Activated T-cell treated with anti-CD3 and anti-CD28 coated beads, Interleukin-2, amount 50 U/mL, for 24 hours (primary cell): Measurements from ENCODE around the gene EVX1.
A peak's percentile ranks its signal among the peaks of the same experiment; 100 is the strongest.

ENCODE experiments used
- DNase-seq: peaks from one replicate; pipeline ENCODE4 v3.0.0-alpha.2; 2020
- H3K27ac Mint-ChIP-seq: 2 replicates; pipeline ENCODE4 v1.8.0; 2020; ENCODE audit warnings: mild to moderate bottlenecking, mixed read lengths
- H3K27me3 Mint-ChIP-seq: 2 replicates; pipeline ENCODE4 v1.8.0; 2020; ENCODE audit warnings: mixed read lengths
- H3K36me3 Mint-ChIP-seq: 2 replicates; pipeline ENCODE4 v1.8.0; 2020; ENCODE audit warnings: low read depth, mixed read lengths
- H3K4me1 Mint-ChIP-seq: 2 replicates; pipeline ENCODE4 v1.8.0; 2020; ENCODE audit warnings: low read depth, mixed read lengths
- H3K4me3 Mint-ChIP-seq: 2 replicates; pipeline ENCODE4 v1.8.0; 2020; ENCODE audit warnings: mild to moderate bottlenecking, moderate library complexity, mixed read lengths
- H3K9me3 Mint-ChIP-seq: 2 replicates; pipeline ENCODE4 v1.8.0; 2020; ENCODE audit warnings: mixed read lengths

The EVX1 gene

DNA sequence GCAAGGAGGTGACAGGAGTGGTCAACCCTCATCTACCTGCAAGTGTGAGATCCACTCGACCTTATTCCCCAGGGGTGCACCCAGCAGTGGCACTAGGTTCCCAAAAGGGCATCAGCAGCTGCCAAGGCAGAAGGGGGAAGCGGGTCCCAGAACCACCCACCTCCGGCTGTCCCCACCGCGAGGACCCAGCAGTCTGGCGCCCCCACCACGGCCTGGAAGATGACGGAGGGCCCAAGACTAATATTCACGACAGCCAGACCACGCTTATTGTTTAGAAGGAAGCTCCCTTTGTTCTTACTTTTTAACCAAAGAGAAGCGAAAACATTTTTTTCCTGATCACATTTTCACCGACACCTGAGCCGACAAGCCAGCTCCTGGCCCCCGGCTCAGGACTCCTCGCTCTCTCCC, 3.6 kb upstream of the EVX1 start:
- H3K4me1 Mint-ChIP-seq, result peaks cover 30% of the 10 kb centered on the region
- no peaks in the 10 kb centered on the region for H3K9me3 Mint-ChIP-seq
- H3K4me3 Mint-ChIP-seq, result no peak overlapping the region
- peaks cover 94% of the 10 kb centered on the region for H3K27me3 Mint-ChIP-seq
- no peak overlapping the region for H3K27ac Mint-ChIP-seq
- no peak for DNase-seq
- no peaks in the 10 kb centered on the region for H3K36me3 Mint-ChIP-seq

DNA sequence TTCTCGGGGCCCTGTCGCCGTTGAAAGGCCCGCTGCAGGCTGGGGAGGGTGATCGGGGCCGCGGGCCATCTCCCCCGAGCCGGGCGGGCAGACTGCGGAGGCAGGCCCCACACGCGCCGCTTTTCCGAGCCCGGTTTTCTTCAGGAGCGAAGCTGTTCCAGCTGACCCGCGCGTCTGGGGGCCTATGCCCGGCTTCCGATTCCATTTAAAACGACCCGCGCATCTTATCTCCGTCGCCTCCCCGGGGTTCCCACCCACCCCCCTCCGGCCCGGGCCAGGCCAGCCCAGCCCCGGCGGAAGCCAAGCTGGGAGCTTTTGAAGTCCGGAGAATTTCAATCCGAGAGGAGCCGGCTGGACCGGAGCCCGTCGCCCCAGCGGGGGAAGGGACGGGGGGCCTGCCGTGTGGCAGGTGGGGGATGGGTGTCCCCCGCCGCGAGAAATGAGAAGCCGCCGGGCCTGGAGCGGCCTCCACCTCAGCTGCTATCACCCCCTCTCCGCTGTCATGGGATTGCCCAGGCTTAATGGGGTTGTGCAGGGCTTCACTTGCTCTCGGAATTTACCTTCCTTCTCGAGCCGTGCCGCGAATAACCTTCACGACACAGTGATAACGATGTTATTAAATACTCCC, 3.1 kb upstream of the EVX1 start:
- no peak overlapping the region for H3K27ac Mint-ChIP-seq
- peaks cover 94% of the 10 kb centered on the region for H3K27me3 Mint-ChIP-seq
- H3K4me3 Mint-ChIP-seq, result peak overlapping the region; percentile 15
- no peaks in the 10 kb centered on the region for H3K9me3 Mint-ChIP-seq
- peaks cover 30% of the 10 kb centered on the region for H3K4me1 Mint-ChIP-seq
- DNase-seq, result no peak
- H3K36me3 Mint-ChIP-seq, result no peaks in the 10 kb centered on the region

GRCh38 chr7:27240015-27240731, 2.4 kb upstream of the EVX1 start:
- Mint-ChIP-seq H3K36me3 (no peaks in the 10 kb centered on the region), H3K27ac (no peak overlapping the region), H3K4me3 (peak overlapping the region; percentile 15), H3K27me3 (peaks cover 94% of the 10 kb centered on the region), H3K9me3 (no peaks in the 10 kb centered on the region), H3K4me1 (peaks cover 35% of the 10 kb centered on the region)
- no peak for DNase-seq

GRCh38 chr7:27241189-27242056, 1.2 kb upstream of the EVX1 start:
- Mint-ChIP-seq H3K27me3 (peaks cover 94% of the 10 kb centered on the region), H3K4me1 (peaks cover 35% of the 10 kb centered on the region), H3K36me3 (no peaks in the 10 kb centered on the region), H3K27ac (no peak overlapping the region), H3K4me3 (no peak overlapping the region), H3K9me3 (no peaks in the 10 kb centered on the region)
- no peak for DNase-seq

DNA sequence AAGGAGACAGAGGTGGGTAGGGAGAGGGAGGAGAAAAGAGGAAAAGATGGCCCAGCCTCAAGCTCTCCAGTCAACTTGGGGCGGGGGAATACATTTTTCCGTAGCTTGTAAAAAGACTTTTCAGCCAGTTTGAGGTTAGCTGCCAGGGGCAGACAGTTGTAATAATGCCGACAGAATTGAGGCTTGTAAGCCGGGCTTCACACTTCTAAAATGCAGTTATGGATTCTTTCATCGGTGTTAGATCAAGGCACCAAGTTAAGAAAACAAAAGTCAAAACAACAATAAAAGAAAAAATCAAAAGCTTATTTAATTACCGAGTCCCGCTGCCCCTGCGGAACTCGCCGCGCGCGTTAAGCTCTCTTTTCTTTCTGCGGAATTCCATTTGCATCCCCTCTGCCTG, 448 bp upstream of the EVX1 start:
- Mint-ChIP-seq H3K4me1 (peaks cover 35% of the 10 kb centered on the region), H3K27ac (peak overlapping the region; percentile 58), H3K4me3 (peak overlapping the region; percentile 51), H3K36me3 (no peaks in the 10 kb centered on the region), H3K27me3 (peaks cover 94% of the 10 kb centered on the region), H3K9me3 (no peaks in the 10 kb centered on the region)
- DNase-seq, result no peak

DNA sequence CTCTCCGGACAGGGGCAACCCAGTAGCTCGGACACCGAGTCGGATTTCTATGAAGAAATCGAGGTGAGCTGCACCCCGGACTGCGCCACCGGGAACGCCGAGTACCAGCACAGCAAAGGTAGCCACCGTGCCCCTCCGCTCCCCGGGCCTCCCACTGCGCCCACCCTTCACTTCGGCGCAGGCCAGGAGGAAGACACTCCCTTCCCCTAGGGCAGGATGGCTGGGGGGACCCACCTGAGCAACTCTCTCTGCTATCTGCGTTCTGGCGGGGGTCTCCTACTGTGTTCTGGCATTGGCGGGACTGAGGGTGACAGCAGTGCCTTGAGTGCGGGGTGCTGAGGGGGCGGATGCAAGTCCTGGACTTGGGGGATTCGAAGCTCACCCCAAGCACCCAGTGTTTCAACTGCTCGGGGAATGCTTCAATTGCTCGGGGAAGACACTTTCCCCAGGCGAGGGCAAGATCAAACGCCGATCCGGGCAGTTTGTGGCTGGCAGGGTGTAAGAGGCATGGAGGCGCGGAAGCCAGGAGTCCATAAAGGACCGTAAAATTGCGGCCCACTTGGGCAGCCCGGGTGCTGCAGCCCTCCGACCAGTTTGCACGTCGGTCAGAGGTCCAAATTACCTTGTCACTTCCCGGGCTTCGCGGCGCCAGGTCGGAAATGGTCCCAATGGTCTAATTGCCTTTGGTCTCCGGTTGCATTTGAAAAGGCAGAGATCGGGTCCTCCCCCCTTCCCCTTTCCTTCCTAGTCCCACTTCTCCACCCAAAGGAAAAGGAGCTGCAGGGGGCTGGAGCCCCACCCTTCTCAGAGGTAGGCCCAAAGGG, 950 bp downstream of the EVX1 start:
- H3K27ac Mint-ChIP-seq, result peak overlapping the region; percentile 67
- H3K27me3 Mint-ChIP-seq, result peaks cover 94% of the 10 kb centered on the region
- peak overlapping the region; percentile 31 for H3K4me3 Mint-ChIP-seq
- DNase-seq, result no peak
- H3K36me3 Mint-ChIP-seq, result no peaks in the 10 kb centered on the region
- H3K9me3 Mint-ChIP-seq, result no peaks in the 10 kb centered on the region
- H3K4me1 Mint-ChIP-seq, result peaks cover 35% of the 10 kb centered on the region

DNA sequence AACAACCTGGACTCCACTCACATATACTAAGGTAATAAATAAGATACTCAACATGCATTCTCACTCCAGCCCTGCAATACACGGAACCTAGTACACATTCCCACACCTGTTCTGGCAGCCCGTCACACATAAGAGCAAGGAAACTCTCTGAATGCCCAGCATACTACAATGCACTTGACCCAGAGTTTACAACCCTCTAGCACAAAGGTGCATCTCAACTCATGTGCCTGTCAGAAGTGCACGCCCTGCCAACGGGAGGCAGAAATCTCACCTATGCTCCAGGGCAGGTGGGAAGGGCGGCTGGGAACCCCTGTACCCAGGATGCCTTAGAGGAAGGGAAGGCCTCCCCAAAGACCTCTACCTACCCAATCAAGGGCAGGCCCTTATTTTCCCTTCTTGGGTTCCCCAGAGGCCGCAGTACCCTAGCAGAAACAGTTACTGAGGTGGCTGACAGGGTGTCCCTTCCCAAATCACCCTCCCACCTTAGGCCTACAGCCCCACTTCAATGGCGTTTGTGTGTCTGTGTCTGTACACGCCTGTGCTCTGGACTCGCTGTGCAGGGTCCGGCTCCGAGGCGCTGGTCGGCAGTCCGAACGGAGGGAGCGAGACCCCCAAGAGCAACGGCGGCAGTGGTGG, 2.0 kb downstream of the EVX1 start:
- H3K9me3 Mint-ChIP-seq, result no peaks in the 10 kb centered on the region
- H3K36me3 Mint-ChIP-seq, result no peaks in the 10 kb centered on the region
- H3K4me1 Mint-ChIP-seq, result peaks cover 32% of the 10 kb centered on the region
- peak overlapping the region; percentile 53 for H3K27ac Mint-ChIP-seq
- H3K27me3 Mint-ChIP-seq, result peaks cover 96% of the 10 kb centered on the region
- DNase-seq, result peak; percentile 36
- no peak overlapping the region for H3K4me3 Mint-ChIP-seq

- Mint-ChIP-seq H3K27ac (peak overlapping the region; percentile 53), H3K9me3 (no peaks in the 10 kb centered on the region), H3K27me3 (peaks cover 97% of the 10 kb centered on the region), H3K4me3 (no peak overlapping the region), H3K4me1 (peaks cover 31% of the 10 kb centered on the region), H3K36me3 (no peaks in the 10 kb centered on the region)
- no peak for DNase-seq
Measured at GRCh38 chr7:27245124-27245797, 2.7 kb downstream of the EVX1 start.

- H3K9me3 Mint-ChIP-seq, result no peaks in the 10 kb centered on the region
- H3K4me1 Mint-ChIP-seq, result peaks cover 33% of the 10 kb centered on the region
- DNase-seq, result peak; percentile 42
- H3K4me3 Mint-ChIP-seq, result no peak overlapping the region
- no peaks in the 10 kb centered on the region for H3K36me3 Mint-ChIP-seq
- no peak overlapping the region for H3K27ac Mint-ChIP-seq
- H3K27me3 Mint-ChIP-seq, result peaks cover 97% of the 10 kb centered on the region
Measured at GRCh38 chr7:27245798-27246691, 3.4 kb downstream of the EVX1 start.

- H3K27me3 Mint-ChIP-seq, result peaks cover 93% of the 10 kb centered on the region
- peaks cover 38% of the 10 kb centered on the region for H3K4me1 Mint-ChIP-seq
- H3K4me3 Mint-ChIP-seq, result no peak overlapping the region
- no peak for DNase-seq
- no peaks in the 10 kb centered on the region for H3K9me3 Mint-ChIP-seq
- no peaks in the 10 kb centered on the region for H3K36me3 Mint-ChIP-seq
- H3K27ac Mint-ChIP-seq, result no peak overlapping the region
Measured at GRCh38 chr7:27247000-27247399, 4.4 kb downstream of the EVX1 start.

GRCh38 chr7:27247452-27248426, 5.1 kb downstream of the EVX1 start:
- H3K27me3 Mint-ChIP-seq, result peaks cover 93% of the 10 kb centered on the region
- H3K27ac Mint-ChIP-seq, result no peak overlapping the region
- no peaks in the 10 kb centered on the region for H3K36me3 Mint-ChIP-seq
- no peak overlapping the region for H3K4me3 Mint-ChIP-seq
- H3K9me3 Mint-ChIP-seq, result no peaks in the 10 kb centered on the region
- no peak for DNase-seq
- peaks cover 35% of the 10 kb centered on the region for H3K4me1 Mint-ChIP-seq

DNA sequence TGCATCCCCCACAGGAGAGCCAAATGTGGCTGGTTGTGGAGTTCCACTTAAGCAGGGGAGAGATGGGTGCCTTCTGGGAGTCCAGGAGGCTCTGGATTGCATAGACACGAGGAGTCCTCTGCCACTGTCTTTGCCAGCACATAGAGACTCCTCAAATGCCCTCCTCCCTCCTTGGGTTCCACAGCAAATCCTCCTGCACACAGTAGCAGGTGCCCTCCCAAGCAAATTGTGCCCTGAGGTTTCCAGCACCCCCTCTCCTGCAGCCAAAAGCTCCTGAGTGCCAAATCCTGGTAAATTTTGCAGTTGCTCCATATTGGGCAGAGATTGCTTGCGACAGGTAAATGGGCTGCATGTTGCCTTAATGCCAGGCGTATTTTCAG, 5.8 kb downstream of the EVX1 start:
- Mint-ChIP-seq H3K9me3 (no peaks in the 10 kb centered on the region), H3K27ac (no peak overlapping the region), H3K4me1 (peaks cover 33% of the 10 kb centered on the region), H3K27me3 (peaks cover 97% of the 10 kb centered on the region), H3K4me3 (no peak overlapping the region), H3K36me3 (no peaks in the 10 kb centered on the region)
- no peak for DNase-seq
